ENCODE data around the gene PLEKHG2. TPM values are rescaled to one million over a fixed set of nuclear protein-coding genes. Genes with fewer than 3 reads are reported as not detected.

PLEKHG2 gene
- total and polyA plus RNA-seq, 2 donors (not counting 1 experiment from before 2014, with no cell fraction given) = 13.1 to 13.7 TPM

DNA sequence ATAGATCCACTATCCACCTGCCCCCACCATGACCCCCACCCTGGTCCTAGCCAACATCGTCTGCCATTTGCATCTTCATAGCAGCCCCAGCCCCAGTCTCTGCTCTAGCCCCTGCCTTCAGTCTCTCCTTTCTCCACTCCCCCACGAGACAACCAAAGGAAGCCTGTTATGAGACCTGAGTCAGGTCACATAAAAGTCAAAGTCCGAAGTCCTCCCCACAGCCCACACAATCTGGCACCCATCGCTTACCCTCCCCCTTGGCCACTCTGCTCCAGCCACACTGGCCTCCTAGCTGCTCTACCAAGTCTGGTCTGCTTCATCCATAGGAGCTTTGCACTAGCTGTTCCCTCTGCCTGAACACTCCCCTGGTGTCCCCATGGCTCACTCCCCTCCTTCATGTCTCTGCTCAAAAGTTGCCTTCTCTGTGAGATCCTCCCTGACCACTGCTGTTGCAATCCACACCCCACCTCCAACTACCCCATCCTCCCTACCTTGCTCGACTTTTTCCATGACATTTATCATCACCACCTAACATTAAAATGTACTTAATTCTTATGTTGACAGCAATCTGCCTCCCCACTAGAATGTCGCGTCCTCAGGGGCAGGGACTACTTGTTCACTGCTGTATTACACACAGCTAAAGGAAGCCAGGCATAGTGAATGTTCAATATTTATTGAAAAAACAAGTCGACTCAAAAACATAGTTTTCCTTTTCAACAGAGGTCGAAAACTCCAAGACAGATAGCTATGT lies 1.2 kb upstream of the PLEKHG2 start:
- Histone ChIP-seq H2AFZ (ENCODE audit: low read length) (no peak overlapping the region), H3K27me3 (ENCODE audit: control insufficient read depth, insufficient read depth, low read length) (no peaks in the 10 kb centered on the region), H3K9ac (ENCODE audit: insufficient read depth, low read length) (peak overlapping the region; percentile 27), H3K79me2 (ENCODE audit: control insufficient read depth, insufficient read depth, low read length) (peaks cover 47% of the 10 kb centered on the region), H3K4me1 (ENCODE audit: control insufficient read depth, extremely low read depth, insufficient read depth, low read length) (peaks cover 15% of the 10 kb centered on the region), H3K4me3 (replicated peaks in 1 of 4; ENCODE audit: control extremely low read depth in 1 of 4, insufficient read depth in 1 of 4, low read depth in 3 of 4, low read length in 4 of 4) (peak overlapping the region in 3 of 4 experiments; percentile 40 to 98 (median 47)), H3K9me3 (ENCODE audit: control insufficient read depth, insufficient read depth, low read depth, low read length) (no peaks in the 10 kb centered on the region), H3K27ac (ENCODE audit: insufficient read depth, low read length) (peak overlapping the region; percentile 97), H3K36me3 (ENCODE audit: control insufficient read depth, insufficient read depth, low read length) (peaks cover 15% of the 10 kb centered on the region), H4K20me1 (ENCODE audit: control insufficient read depth, extremely low read depth, insufficient read depth, low read length) (peaks cover 6% of the 10 kb centered on the region), H3K4me2 (ENCODE audit: extremely low read depth, insufficient read depth, low read length) (peak overlapping the region; percentile 76)
- peak; percentile 36 to 76 for DNase-seq (ENCODE audit: low read depth in 2 of 2)
- TF ChIP-seq, protein P1, sequence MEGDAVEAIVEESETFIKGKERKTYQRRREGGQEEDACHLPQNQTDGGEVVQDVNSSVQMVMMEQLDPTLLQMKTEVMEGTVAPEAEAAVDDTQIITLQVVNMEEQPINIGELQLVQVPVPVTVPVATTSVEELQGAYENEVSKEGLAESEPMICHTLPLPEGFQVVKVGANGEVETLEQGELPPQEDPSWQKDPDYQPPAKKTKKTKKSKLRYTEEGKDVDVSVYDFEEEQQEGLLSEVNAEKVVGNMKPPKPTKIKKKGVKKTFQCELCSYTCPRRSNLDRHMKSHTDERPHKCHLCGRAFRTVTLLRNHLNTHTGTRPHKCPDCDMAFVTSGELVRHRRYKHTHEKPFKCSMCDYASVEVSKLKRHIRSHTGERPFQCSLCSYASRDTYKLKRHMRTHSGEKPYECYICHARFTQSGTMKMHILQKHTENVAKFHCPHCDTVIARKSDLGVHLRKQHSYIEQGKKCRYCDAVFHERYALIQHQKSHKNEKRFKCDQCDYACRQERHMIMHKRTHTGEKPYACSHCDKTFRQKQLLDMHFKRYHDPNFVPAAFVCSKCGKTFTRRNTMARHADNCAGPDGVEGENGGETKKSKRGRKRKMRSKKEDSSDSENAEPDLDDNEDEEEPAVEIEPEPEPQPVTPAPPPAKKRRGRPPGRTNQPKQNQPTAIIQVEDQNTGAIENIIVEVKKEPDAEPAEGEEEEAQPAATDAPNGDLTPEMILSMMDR (conservative IDR thresholded peaks at IDR 0.05 in 1 of 2, IDR thresholded peaks at IDR 0.05 in 1 of 2; ENCODE audit: low read depth in 1 of 2, low read length in 2 of 2) = no peak
- no peak for TF ChIP-seq EZH2 (IDR thresholded peaks at IDR 0.05; ENCODE audit: low read length, missing control alignments)

GRCh38 chr19:39411832-39412099 lies 703 bp upstream of the PLEKHG2 start:
- no peak for TF ChIP-seq EZH2 (IDR thresholded peaks at IDR 0.05; ENCODE audit: low read length, missing control alignments)
- TF ChIP-seq, protein P1 (conservative IDR thresholded peaks at IDR 0.05 in 1 of 2, IDR thresholded peaks at IDR 0.05 in 1 of 2; ENCODE audit: low read depth in 1 of 2, low read length in 2 of 2) = peak; percentile 85 to 91
- peak overlapping the region; percentile 70 for H3K4me2 ChIP-seq (ENCODE audit: extremely low read depth, insufficient read depth, low read length)
- peak overlapping the region; percentile 97 for H3K27ac ChIP-seq (ENCODE audit: insufficient read depth, low read length)
- H3K9me3 ChIP-seq (ENCODE audit: control insufficient read depth, insufficient read depth, low read depth, low read length) = no peaks in the 10 kb centered on the region
- peak; percentile 82 to 96 for DNase-seq (ENCODE audit: low read depth in 2 of 2)
- H3K9ac ChIP-seq (ENCODE audit: insufficient read depth, low read length) = no peak overlapping the region
- no peaks in the 10 kb centered on the region for H3K27me3 ChIP-seq (ENCODE audit: control insufficient read depth, insufficient read depth, low read length)
- peaks cover 48% of the 10 kb centered on the region for H3K79me2 ChIP-seq (ENCODE audit: control insufficient read depth, insufficient read depth, low read length)
- H3K4me1 ChIP-seq (ENCODE audit: control insufficient read depth, extremely low read depth, insufficient read depth, low read length) = peaks cover 15% of the 10 kb centered on the region
- H3K36me3 ChIP-seq (ENCODE audit: control insufficient read depth, insufficient read depth, low read length) = peaks cover 18% of the 10 kb centered on the region
- no peak overlapping the region for H2AFZ ChIP-seq (ENCODE audit: low read length)
- peaks cover 6% of the 10 kb centered on the region for H4K20me1 ChIP-seq (ENCODE audit: control insufficient read depth, extremely low read depth, insufficient read depth, low read length)
- H3K4me3 ChIP-seq (replicated peaks in 1 of 4; ENCODE audit: control extremely low read depth in 1 of 4, insufficient read depth in 1 of 4, low read depth in 3 of 4, low read length in 4 of 4) = peak overlapping the region in 2 of 4 experiments; percentile 47 to 98

DNA sequence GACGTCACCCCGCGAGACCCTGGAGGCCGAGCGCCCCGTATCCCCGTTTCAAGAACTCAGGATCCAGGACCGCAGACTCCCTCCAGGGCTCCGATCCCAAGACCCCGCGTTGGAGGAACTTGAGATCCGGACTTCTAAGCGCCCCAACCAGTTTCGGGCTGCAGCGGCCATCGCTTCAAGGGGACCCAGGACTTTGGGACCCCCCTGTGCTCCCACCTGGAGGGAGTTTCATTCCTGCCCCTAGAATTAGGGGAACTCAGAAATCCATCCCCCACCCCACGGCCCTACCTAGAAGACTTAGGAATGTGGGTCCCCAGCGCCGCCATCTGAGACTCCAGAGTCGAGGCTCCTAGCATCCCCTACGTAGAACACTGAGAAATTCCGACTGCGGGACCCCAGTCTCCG lies 400 bp downstream of the PLEKHG2 start:
- peak overlapping the region; percentile 81 to 98 (median 86) for H3K4me3 ChIP-seq (replicated peaks in 1 of 4; ENCODE audit: control extremely low read depth in 1 of 4, insufficient read depth in 1 of 4, low read depth in 3 of 4, low read length in 4 of 4)
- no peaks in the 10 kb centered on the region for H3K27me3 ChIP-seq (ENCODE audit: control insufficient read depth, insufficient read depth, low read length)
- TF ChIP-seq EZH2 (IDR thresholded peaks at IDR 0.05; ENCODE audit: low read length, missing control alignments) = no peak
- TF ChIP-seq, protein P1 (conservative IDR thresholded peaks at IDR 0.05 in 1 of 2, IDR thresholded peaks at IDR 0.05 in 1 of 2; ENCODE audit: low read depth in 1 of 2, low read length in 2 of 2) = peak in 1 of 2 donors; percentile 30
- H3K9ac ChIP-seq (ENCODE audit: insufficient read depth, low read length) = peak overlapping the region; percentile 74
- H3K36me3 ChIP-seq (ENCODE audit: control insufficient read depth, insufficient read depth, low read length) = peaks cover 18% of the 10 kb centered on the region
- no peak overlapping the region for H2AFZ ChIP-seq (ENCODE audit: low read length)
- H3K4me2 ChIP-seq (ENCODE audit: extremely low read depth, insufficient read depth, low read length) = peak overlapping the region; percentile 73
- no peaks in the 10 kb centered on the region for H3K9me3 ChIP-seq (ENCODE audit: control insufficient read depth, insufficient read depth, low read depth, low read length)
- peak overlapping the region; percentile 91 for H3K27ac ChIP-seq (ENCODE audit: insufficient read depth, low read length)
- H3K4me1 ChIP-seq (ENCODE audit: control insufficient read depth, extremely low read depth, insufficient read depth, low read length) = peaks cover 15% of the 10 kb centered on the region
- no peak for DNase-seq (ENCODE audit: low read depth in 2 of 2)
- H4K20me1 ChIP-seq (ENCODE audit: control insufficient read depth, extremely low read depth, insufficient read depth, low read length) = peaks cover 5% of the 10 kb centered on the region
- peaks cover 37% of the 10 kb centered on the region for H3K79me2 ChIP-seq (ENCODE audit: control insufficient read depth, insufficient read depth, low read length)
